Activated naive CD8-positive, alpha-beta T cell treated with anti-CD3 and anti-CD28 coated beads for 36 hours (primary cell): ENCODE results near the gene OR51D1. TPM values are rescaled to one million over a fixed set of nuclear protein-coding genes. Genes with fewer than 3 reads are reported as not detected.
A peak's percentile ranks its signal among the peaks of the same experiment; 100 is the strongest.

ENCODE experiments used
- DNase-seq: peaks from one replicate; pipeline ENCODE4 v3.0.0; 2021
- H3K27ac Mint-ChIP-seq: one replicate; pipeline ENCODE4 v1.8.0; 2022; ENCODE audit warnings: mild to moderate bottlenecking, moderate library complexity, mixed read lengths
- H3K27me3 Mint-ChIP-seq: one replicate; pipeline ENCODE4 v1.8.0; 2022; ENCODE audit warnings: mild to moderate bottlenecking, mixed read lengths
- H3K36me3 Mint-ChIP-seq: one replicate; pipeline ENCODE4 v1.8.0; 2021; ENCODE audit warnings: mild to moderate bottlenecking, mixed read lengths
- H3K4me1 Mint-ChIP-seq: one replicate; pipeline ENCODE4 v1.8.0; 2021; ENCODE audit warnings: mixed read lengths
- H3K4me3 Mint-ChIP-seq: one replicate; pipeline ENCODE4 v1.8.0; 2022; ENCODE audit warnings: mild to moderate bottlenecking, moderate library complexity, mixed read lengths
- H3K9me3 Mint-ChIP-seq: one replicate; pipeline ENCODE4 v1.8.0; 2022; ENCODE audit warnings: mixed read lengths
- total RNA-seq, 2 experiments: library from RNA; stranded (reverse); gene quantifications; one replicate each; pipeline ENCODE4 v1.2.3, GENCODE V29; 2021

Gene OR51D1
- total RNA-seq, 2 experiments from 2014 or later, result not detected

DNA sequence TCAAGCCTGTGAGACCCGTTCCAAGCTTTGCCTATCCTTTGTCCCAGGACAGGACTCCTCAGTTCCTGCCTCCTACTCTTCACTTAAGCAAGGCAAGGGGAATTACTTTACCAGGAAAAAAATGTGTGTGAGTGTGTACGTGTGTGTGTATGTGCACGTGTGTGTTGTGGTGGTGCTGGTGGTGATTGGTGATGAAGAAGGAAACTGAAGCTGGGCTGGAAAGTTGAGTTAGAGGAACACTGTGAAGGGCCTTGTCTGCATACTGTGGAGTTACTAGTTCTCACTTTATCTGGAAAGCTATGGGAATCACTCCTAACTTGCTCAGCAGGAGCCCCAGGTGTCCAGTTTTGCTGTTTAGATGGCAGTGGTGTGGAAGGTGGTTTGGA, 378 bp downstream of the OR51D1 start:
- no peak for DNase-seq
- H3K27me3 Mint-ChIP-seq, result peaks cover 8% of the 10 kb centered on the region
- H3K36me3 Mint-ChIP-seq, result no peaks in the 10 kb centered on the region
- H3K9me3 Mint-ChIP-seq, result no peaks in the 10 kb centered on the region
- no peak overlapping the region for H3K4me3 Mint-ChIP-seq
- no peaks in the 10 kb centered on the region for H3K4me1 Mint-ChIP-seq
- H3K27ac Mint-ChIP-seq, result no peak overlapping the region

DNA sequence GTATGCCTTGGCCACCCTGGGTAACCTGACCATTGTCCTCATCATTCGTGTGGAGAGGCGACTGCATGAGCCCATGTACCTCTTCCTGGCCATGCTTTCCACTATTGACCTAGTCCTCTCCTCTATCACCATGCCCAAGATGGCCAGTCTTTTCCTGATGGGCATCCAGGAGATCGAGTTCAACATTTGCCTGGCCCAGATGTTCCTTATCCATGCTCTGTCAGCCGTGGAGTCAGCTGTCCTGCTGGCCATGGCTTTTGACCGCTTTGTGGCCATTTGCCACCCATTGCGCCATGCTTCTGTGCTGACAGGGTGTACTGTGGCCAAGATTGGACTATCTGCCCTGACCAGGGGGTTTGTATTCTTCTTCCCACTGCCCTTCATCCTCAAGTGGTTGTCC, 2.7 kb downstream of the OR51D1 start:
- no peak overlapping the region for H3K4me3 Mint-ChIP-seq
- no peaks in the 10 kb centered on the region for H3K4me1 Mint-ChIP-seq
- no peaks in the 10 kb centered on the region for H3K9me3 Mint-ChIP-seq
- no peak overlapping the region for H3K27ac Mint-ChIP-seq
- no peak for DNase-seq
- no peaks in the 10 kb centered on the region for H3K36me3 Mint-ChIP-seq
- H3K27me3 Mint-ChIP-seq, result peaks cover 12% of the 10 kb centered on the region

DNA sequence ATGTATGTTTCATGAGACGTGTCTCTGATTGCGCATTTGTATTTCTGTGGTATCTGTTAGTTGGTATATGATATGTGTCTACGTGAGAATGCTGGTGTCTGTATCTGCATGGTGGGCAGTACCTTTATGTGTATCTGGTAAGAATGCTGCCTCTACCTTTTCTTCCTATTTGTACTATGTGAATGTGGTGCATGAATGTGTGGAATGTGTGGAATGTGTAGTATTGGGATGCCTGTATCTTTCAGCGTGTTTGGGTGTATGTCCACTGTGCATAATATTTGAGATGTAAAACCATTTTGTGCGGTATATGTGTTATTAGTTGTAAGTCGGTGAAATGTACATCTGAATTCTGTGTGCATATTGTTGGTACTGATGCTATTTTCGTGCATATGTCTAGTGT, 4.2 kb downstream of the OR51D1 start:
- Mint-ChIP-seq H3K27me3 (peaks cover 12% of the 10 kb centered on the region), H3K27ac (no peak overlapping the region), H3K9me3 (no peaks in the 10 kb centered on the region), H3K4me3 (no peak overlapping the region), H3K4me1 (no peaks in the 10 kb centered on the region), H3K36me3 (no peaks in the 10 kb centered on the region)
- no peak for DNase-seq

DNA sequence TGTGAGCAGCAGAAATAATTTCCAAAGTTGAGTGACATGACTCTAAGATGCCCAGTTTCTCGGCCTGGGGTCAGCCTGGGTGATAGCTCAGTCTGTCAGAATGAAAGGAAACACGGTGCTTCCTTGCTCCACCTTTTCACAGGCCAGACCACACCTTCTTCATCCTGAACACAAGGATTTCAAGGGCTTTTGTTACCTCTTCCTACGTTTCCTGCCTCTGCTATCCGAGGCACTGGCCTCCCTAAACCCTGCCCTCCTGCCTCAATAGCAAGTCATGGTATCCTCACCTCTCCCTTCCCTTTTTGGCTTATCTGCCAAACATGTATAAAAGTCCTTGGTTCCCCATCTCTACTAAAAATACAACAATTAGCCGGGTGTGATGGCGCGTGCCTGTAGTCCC, 4.8 kb downstream of the OR51D1 start:
- no peaks in the 10 kb centered on the region for H3K9me3 Mint-ChIP-seq
- no peak for DNase-seq

DNA sequence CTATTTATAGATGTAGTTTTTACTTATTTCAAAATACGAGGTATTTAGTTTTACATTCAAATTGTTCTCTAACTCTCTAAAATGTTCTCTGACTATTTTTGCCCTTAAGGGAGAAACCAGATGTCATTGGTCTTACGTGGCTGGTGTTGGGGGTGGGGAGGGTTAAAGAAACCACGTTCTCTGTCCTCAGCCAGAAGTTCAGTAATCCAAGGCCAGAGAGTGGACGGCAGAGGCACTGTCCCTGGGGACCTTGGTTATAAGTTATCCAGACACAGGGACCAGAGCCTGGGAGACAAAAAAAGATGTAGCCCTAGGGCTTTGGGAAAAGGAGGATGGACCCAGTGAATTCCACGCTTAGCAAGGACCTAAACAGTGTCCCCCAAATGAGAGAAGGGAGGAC, 5.8 kb downstream of the OR51D1 start:
- Mint-ChIP-seq H3K4me1 (no peaks in the 10 kb centered on the region), H3K36me3 (no peaks in the 10 kb centered on the region), H3K4me3 (no peak overlapping the region), H3K27ac (no peak overlapping the region), H3K27me3 (peaks cover 12% of the 10 kb centered on the region), H3K9me3 (no peaks in the 10 kb centered on the region)
- no peak for DNase-seq

More for the DNA sequence above, 4.8 kb downstream of the OR51D1 start:
- no peak overlapping the region for H3K27ac Mint-ChIP-seq
- no peaks in the 10 kb centered on the region for H3K4me1 Mint-ChIP-seq
- no peaks in the 10 kb centered on the region for H3K36me3 Mint-ChIP-seq
- peaks cover 12% of the 10 kb centered on the region for H3K27me3 Mint-ChIP-seq
- no peak overlapping the region for H3K4me3 Mint-ChIP-seq

DNA sequence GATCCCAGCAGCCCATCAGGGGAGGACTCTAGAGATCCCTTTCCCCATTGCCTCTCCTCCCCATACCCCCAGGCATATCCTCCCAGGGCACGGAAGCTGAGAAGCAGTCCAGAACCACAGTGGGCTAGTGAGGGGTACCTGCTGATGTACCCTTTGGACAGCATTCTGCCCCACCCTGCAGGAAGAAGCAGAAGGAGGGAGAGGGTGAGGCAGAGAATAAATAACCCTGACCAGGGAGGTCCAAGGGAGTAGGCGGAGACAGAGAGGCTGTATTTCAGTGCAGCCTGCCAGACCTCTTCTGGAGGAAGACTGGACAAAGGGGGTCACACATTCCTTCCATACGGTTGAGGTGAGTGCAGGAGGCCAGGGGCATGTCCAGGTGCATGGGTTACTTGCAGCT, 6.4 kb downstream of the OR51D1 start, which contains the start of gene OR51E1:
Gene OR51E1 (plus strand): TSS at position 301 of the 400 bp plus-strand sequence. CDS start 8,545 bp downstream, outside the sequence.
- Mint-ChIP-seq H3K36me3 (no peaks in the 10 kb centered on the region), H3K4me1 (no peaks in the 10 kb centered on the region), H3K27ac (no peak within 1 kb of the TSS), H3K9me3 (no peaks in the 10 kb centered on the region), H3K4me3 (no peak within 1 kb of the TSS), H3K27me3 (peaks cover 12% of the 10 kb centered on the region)
- DNase-seq, result no peak

DNA sequence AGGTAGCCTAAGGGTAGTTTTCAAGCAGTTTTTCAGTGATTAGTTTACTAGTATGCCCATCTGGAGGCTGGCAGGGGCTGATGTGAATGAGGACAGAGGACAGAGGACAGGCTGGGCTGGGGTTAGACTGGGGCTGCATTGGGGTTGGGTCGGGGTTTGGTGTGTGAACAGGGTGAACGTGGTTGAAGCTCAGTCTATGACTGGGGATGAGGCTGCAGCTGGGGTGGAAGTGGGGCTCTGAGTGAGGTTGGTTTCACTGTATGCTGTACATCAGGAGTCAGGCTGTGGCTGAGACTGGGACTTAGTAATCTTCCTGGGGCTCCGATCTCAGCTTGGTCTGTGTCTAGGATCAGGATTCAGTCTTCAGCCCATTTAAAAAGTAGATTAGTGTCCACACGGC, 7.0 kb downstream of the OR51D1 start:
- H3K4me3 Mint-ChIP-seq, result no peak overlapping the region
- no peaks in the 10 kb centered on the region for H3K36me3 Mint-ChIP-seq
- no peak for DNase-seq
- H3K27ac Mint-ChIP-seq, result no peak overlapping the region
- peaks cover 12% of the 10 kb centered on the region for H3K27me3 Mint-ChIP-seq
- H3K9me3 Mint-ChIP-seq, result no peaks in the 10 kb centered on the region
- H3K4me1 Mint-ChIP-seq, result no peaks in the 10 kb centered on the region

DNA sequence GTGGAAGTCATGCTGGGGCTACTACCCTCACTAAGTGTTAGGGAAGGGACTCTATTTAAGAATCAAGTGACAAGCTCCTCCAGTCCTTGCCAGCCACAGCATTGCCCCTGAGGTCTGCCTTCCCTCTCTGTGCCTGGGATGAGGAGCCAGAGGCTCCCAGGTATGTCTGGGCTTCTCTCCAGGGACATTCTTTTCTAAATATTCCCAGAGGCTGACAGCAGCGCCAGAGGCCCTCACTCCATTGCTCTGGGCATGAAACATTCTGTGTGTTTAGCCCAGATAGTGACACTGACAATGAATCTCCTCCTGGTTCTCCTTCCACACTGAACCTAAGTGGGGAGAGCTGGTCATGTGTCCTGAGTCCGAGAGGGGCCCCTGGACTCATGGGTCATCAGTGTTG, 8.7 kb downstream of the OR51D1 start:
- Mint-ChIP-seq H3K9me3 (no peaks in the 10 kb centered on the region), H3K27me3 (peaks cover 12% of the 10 kb centered on the region), H3K4me3 (no peak overlapping the region), H3K36me3 (no peaks in the 10 kb centered on the region), H3K4me1 (no peaks in the 10 kb centered on the region), H3K27ac (no peak overlapping the region)
- DNase-seq, result no peak

DNA sequence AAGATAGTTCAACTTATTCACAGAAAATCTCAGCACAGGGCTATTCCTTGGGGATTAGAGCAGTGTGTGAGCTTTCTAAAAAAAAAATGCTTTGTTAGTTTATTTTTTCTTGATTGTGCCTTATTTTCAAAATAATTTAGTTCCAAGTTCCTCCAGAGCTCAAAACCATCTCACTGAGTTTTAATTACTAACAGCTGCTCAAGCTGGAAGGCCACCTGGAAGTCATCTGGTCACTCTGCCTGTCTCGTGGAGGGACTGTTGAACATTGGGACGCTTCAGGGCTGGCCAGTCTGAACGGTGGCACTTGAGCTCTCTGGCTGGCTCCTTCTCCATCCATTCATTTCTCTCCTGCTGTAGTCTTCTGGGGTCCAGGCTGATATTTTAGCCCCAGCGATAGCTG, 10.5 kb downstream of the OR51D1 start:
- peaks cover 7% of the 10 kb centered on the region for H3K27me3 Mint-ChIP-seq
- no peaks in the 10 kb centered on the region for H3K4me1 Mint-ChIP-seq
- no peaks in the 10 kb centered on the region for H3K9me3 Mint-ChIP-seq
- DNase-seq, result no peak
- H3K27ac Mint-ChIP-seq, result no peak overlapping the region
- no peaks in the 10 kb centered on the region for H3K36me3 Mint-ChIP-seq
- H3K4me3 Mint-ChIP-seq, result no peak overlapping the region

DNA sequence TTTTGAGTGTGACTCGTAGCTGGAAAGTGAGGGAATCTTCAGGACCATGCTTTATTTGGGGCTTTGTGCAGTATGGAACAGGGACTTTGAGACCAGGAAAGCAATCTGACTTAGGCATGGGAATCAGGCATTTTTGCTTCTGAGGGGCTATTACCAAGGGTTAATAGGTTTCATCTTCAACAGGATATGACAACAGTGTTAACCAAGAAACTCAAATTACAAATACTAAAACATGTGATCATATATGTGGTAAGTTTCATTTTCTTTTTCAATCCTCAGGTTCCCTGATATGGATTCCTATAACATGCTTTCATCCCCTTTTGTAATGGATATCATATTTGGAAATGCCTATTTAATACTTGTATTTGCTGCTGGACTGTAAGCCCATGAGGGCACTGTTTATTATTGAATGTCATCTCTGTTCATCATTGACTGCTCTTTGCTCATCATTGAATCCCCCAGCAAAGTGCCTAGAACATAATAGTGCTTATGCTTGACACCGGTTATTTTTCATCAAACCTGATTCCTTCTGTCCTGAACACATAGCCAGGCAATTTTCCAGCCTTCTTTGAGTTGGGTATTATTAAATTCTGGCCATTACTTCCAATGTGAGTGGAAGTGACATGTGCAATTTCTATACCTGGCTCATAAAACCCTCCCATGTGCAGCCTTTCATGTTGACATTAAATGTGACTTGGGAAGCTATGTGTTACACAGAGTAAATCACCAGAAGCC, 17.5 kb downstream of the OR51D1 start:
- Mint-ChIP-seq H3K4me1 (peaks cover 2% of the 10 kb centered on the region), H3K9me3 (no peaks in the 10 kb centered on the region), H3K27me3 (peaks cover 7% of the 10 kb centered on the region), H3K4me3 (no peak overlapping the region), H3K27ac (peak overlapping the region; percentile 7), H3K36me3 (no peaks in the 10 kb centered on the region)
- DNase-seq, result no peak

DNA sequence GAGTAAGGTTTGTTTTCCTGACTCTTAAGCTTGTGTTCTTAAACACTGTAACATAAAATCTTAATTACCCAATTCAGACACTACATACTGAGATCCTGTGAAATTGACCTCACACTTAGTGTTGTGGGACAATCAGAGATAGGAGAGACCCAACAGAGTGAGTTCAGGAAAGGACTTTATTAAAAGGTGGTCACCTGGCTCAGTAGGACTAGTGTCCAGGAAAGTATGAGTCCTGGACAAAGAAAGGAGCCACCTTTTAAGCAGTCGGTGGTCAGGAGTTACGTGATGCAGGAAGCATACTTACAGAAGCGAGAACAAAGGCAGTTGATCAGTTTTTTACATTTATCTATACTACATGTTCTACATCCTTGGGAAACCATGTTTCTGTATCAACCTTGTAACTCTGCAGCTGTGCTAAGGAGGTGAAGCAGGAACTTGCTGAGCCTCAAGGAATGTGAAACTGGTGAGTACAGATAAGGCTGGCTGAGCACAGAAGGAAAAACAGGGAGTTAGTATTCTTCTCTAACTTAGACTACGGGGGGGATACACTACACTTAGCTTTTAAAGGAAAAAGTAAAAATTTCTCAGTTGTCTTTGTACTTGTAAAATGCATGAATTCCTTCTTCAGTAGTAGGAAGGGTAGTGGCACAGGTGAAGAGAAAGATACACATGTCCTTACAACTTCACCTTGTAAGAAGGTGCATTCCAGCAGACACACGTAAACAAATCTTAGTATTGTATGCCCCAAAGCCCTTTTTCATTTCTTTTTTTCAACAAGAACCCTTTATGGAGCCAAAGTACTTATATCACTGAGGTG, 21.6 kb downstream of the OR51D1 start:
- peaks cover 2% of the 10 kb centered on the region for H3K4me1 Mint-ChIP-seq
- DNase-seq, result no peak
- H3K4me3 Mint-ChIP-seq, result no peak overlapping the region
- no peaks in the 10 kb centered on the region for H3K9me3 Mint-ChIP-seq
- no peaks in the 10 kb centered on the region for H3K36me3 Mint-ChIP-seq
- H3K27ac Mint-ChIP-seq, result no peak overlapping the region
- H3K27me3 Mint-ChIP-seq, result peaks cover 8% of the 10 kb centered on the region

DNA sequence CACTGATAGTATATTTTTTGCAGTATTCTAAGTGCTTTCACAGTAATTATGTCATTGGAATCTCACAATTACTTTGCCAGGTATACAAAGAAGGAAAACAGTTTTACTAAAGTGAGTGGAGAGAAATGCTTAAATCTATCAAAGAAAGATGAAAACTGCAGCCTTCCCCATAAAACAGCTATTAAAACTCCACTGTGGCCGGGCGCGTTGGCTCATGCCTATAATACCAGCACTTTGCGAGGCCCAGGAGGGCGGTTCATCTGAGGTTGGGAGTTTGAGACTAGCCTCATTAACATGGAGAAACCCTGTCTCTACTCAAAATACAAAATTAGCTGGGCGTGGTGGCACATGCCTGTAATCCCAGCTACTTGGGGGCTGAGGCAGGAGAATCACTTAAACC, 25.6 kb downstream of the OR51D1 start:
- Mint-ChIP-seq H3K4me1 (peaks cover 2% of the 10 kb centered on the region), H3K4me3 (no peak overlapping the region), H3K27me3 (peaks cover 22% of the 10 kb centered on the region), H3K9me3 (no peaks in the 10 kb centered on the region), H3K36me3 (no peaks in the 10 kb centered on the region), H3K27ac (no peak overlapping the region)
- no peak for DNase-seq

DNA sequence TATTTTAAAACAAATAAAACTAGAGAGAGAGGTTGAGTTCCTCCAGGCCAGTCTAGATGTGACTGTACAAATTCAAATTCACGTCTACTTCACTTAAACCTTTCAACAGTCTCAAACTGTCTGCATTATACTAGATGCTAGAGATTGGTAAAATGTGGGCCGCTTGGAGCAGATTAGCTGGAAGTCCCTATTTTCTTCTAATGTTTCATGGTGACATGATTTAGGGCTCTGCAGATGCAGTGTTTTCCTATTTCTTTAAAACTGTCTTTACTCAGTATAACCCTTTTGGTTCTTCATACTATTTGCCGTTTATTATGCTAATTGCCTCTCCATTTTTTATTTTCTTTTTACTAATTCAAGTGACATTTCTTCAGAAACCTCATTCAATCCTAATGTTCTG, 26.9 kb downstream of the OR51D1 start:
- Mint-ChIP-seq H3K4me3 (no peak overlapping the region), H3K4me1 (peaks cover 2% of the 10 kb centered on the region), H3K36me3 (no peaks in the 10 kb centered on the region), H3K27ac (no peak overlapping the region), H3K27me3 (peaks cover 22% of the 10 kb centered on the region), H3K9me3 (no peaks in the 10 kb centered on the region)
- no peak for DNase-seq

DNA sequence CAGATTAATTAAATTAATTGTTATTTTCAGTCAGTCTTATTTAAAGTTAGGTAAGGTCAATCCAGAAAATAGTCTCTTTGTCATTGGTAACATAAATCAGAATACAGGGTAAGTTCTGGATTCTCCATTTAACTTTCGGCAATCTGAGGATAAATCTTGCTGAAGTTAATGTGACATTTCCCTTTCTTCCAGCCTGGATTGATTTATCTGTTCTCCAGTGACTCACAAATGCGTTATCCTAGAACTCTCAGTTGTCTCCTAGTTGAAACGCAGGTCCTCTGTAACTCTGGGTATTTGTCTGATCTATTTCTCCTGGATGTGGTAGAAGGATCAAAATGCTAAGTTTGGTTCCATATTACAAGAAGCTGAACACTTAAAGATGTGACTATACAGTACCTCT, 27.5 kb downstream of the OR51D1 start:
- peaks cover 26% of the 10 kb centered on the region for H3K27me3 Mint-ChIP-seq

DNA sequence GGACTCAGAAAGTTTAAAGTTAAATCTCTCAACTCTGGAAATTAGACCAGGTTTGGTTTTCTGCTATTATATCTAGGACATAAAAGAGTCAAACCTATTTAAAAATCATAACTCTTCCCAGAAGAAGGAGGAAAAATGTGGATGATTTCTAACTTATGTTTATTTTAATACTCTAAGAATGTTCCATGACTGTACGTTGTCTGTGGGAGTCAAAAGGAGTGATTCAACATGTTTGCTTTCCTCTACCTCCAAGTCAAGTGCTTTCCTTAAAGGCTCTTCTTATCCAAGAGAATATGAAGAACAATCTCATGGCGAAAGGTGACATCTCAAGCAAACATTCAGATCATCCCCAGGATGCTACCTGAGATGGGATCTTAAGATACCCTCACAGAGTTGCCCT, 28.1 kb downstream of the OR51D1 start:
- no peaks in the 10 kb centered on the region for H3K9me3 Mint-ChIP-seq
- no peak for DNase-seq
- H3K27ac Mint-ChIP-seq, result no peak overlapping the region
- H3K36me3 Mint-ChIP-seq, result no peaks in the 10 kb centered on the region
- peaks cover 26% of the 10 kb centered on the region for H3K27me3 Mint-ChIP-seq
- no peak overlapping the region for H3K4me3 Mint-ChIP-seq
- H3K4me1 Mint-ChIP-seq, result peaks cover 2% of the 10 kb centered on the region

More for the DNA sequence above, 27.5 kb downstream of the OR51D1 start:
- no peak overlapping the region for H3K27ac Mint-ChIP-seq
- DNase-seq, result no peak
- no peaks in the 10 kb centered on the region for H3K9me3 Mint-ChIP-seq
- H3K4me1 Mint-ChIP-seq, result peaks cover 2% of the 10 kb centered on the region
- no peak overlapping the region for H3K4me3 Mint-ChIP-seq
- no peaks in the 10 kb centered on the region for H3K36me3 Mint-ChIP-seq

DNA sequence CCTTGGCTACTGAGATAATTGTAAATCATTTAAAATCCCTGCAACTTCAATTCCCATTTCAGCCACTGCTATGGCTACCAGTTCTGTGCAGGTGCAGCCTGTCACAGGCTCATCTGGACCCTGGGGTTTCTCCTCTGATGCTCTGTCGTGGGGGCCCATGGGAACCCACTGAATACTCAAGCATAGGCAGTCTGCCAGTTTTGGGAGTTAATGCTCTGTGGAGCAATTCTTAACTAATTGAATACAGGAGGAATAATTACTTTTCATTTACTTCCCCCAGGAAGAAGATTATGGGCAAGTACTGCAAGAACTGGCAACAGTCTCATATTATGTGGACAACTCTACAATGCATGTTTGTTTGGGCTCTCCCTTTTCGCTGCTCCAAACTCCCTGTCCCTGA, 34.5 kb downstream of the OR51D1 start:
- H3K27ac Mint-ChIP-seq, result no peak overlapping the region
- H3K36me3 Mint-ChIP-seq, result no peaks in the 10 kb centered on the region
- H3K4me1 Mint-ChIP-seq, result no peaks in the 10 kb centered on the region
- no peak for DNase-seq
- no peak overlapping the region for H3K4me3 Mint-ChIP-seq
- H3K27me3 Mint-ChIP-seq, result peaks cover 37% of the 10 kb centered on the region
- no peaks in the 10 kb centered on the region for H3K9me3 Mint-ChIP-seq
